Ovary (tissue), 9 donors: ENCODE results near the gene MYO3B. TPM values are rescaled to one million over a fixed set of nuclear protein-coding genes. Genes with fewer than 3 reads are reported as not detected.
"Not testable (repeated sequence)": the region's sequence is repeated elsewhere in the genome, so short reads cannot be mapped to it uniquely, and the experiment has no call there.

Experiments
- DNase-seq, 5 donors: peaks; one replicate each; pipeline ENCODE4 v3.0.0-alpha.2; 2019 to 2020
- H3K27ac ChIP-seq, 2 donors: fragments of 200-600 bp; one replicate each; pipeline versions ENCODE4 v1.5.1 to v1.8.0; 2019 to 2022
- H3K27me3 ChIP-seq: fragments of 200-600 bp; one replicate; pipeline ENCODE4 v1.8.0; 2022
- H3K36me3 ChIP-seq: fragments of 200-600 bp; sonication (generic); one replicate; pipeline ENCODE4 v1.5.1; 2019
- H3K4me1 ChIP-seq: one replicate; pipeline ENCODE4 v1.8.1; 2013; ENCODE audit warnings: mild to moderate bottlenecking, moderate library complexity; ENCODE audit not compliant: insufficient read depth
- H3K4me3 ChIP-seq: fragments of 200-600 bp; sonication (generic); one replicate; pipeline ENCODE4 v1.5.1; 2017
- H3K9me3 ChIP-seq, 2 donors: fragments of 200-600 bp in 1 of 2; sonication (generic) in 1 of 2; one replicate each; pipeline versions ENCODE4 v1.5.1 to v1.8.1; 2013 to 2019; ENCODE audit warnings: mild to moderate bottlenecking in 1 of 2, moderate library complexity in 1 of 2
- CTCF ChIP-seq, 3 donors: fragments of 450-650 bp in 2 of 3; fragments of 200-600 bp in 1 of 3; IDR thresholded peaks; one replicate each; pipeline versions ENCODE4 v1.5.1 to v1.8.0; 2016 to 2022; ENCODE audit warnings: antibody characterized with exemption in 3 of 3, mild to moderate bottlenecking in 1 of 3
- EP300 ChIP-seq: sonication (generic); formaldehyde crosslinking; IDR thresholded peaks from one replicate; pipeline ENCODE4 v1.6.1; 2017; ENCODE audit warnings: antibody characterized with exemption
- POLR2A ChIP-seq: fragments of 450-650 bp; IDR thresholded peaks from one replicate; pipeline ENCODE4 v1.6.1; 2017; ENCODE audit warnings: antibody characterized with exemption, mild to moderate bottlenecking, moderate library complexity
- WGBS, 3 donors: extraction: QIAGEN DNeasy Blood & Tissue Kit in 1 of 3; methylation state at CpG; one replicate each; pipeline versions ENCODE4 v1.1.5 to v1.1.7; 2013 to 2017; 5-methylcytosine and 5-hydroxymethylcytosine counted together
- intact Hi-C, 4 donors: fragments of 100-400 bp; cut with DNase I; formaldehyde crosslinking; loops; one replicate each; pipeline versions ENCODE4 v1.11.0 to v1.15.1; 2022 to 2023
- polyA plus RNA-seq, 2 donors: library from polyadenylated mRNA; stranded (reverse); fragments of 200-250 nt in 1 of 2; fragments of 350-450 nt in 1 of 2; fragmentation: Illumina TruSeq in 1 of 2; extraction: RNeasy Lipid Tissue Mini Kit (QIAGEN cat#74804) in 1 of 2; gene quantifications; one replicate each; pipeline ENCODE4 v1.2.3, GENCODE V29; 2013 to 2014
- total RNA-seq, 7 donors: library from RNA; depleted of rRNA in 2 of 7; stranded (reverse); fragments of >200 nt in 2 of 7; fragmentation: NEBNext Ultra II Directional in 3 of 7; extraction: Animal tissue kit (Norgen Biotek cat#: 25700) in 3 of 7; gene quantifications; one replicate each; pipeline versions ENCODE4 v1.1.0 to v1.2.4, GENCODE V29; 2016 to 2023
- donor health status: DM: no; HTN: no; CAD: no; lungs with moderate emphysema.
- donor health status: DM: no; HTN: no; CAD: no.
- donor health status: Bipolar disorder and iron deficiency.
- donor health status: DM: yes; HTN: yes; CAD: no.
- donor health status: DM: no; HTN: no; CAD: no.
- donor health status: DM: yes; HTN: yes; CAD: no.

MYO3B gene
- total and polyA plus RNA-seq, 9 donors = 0.04 to 1.3 (median 0.12) TPM; not detected in 2

- Histone ChIP-seq H3K9me3 (no peaks in the 10 kb centered on the region), H3K36me3 (no peaks in the 10 kb centered on the region), H3K27me3 (no peaks in the 10 kb centered on the region), H3K4me1 (no peaks in the 10 kb centered on the region), H3K4me3 (no peak overlapping the region), H3K27ac (no peak overlapping the region)
- intact Hi-C loops = no loop called here
- no peak for DNase-seq
- 87 to 91% (median 88%) methylated on average over 2 of the region's 2 CpGs for WGBS, 3 donors
- TF ChIP-seq EP300 = no peak
- TF ChIP-seq POLR2A = no peak
- TF ChIP-seq CTCF (IDR thresholded peaks at IDR 0.05) = no peak
These were observed 84.4 kb downstream of the MYO3B start for GRCh38 chr2:170262343-170262742.

- H3K27ac ChIP-seq = no peak overlapping the region
- no peak overlapping the region for H3K4me3 ChIP-seq
- intact Hi-C loops = no loop called here
- no peaks in the 10 kb centered on the region for H3K36me3 ChIP-seq
- H3K27me3 ChIP-seq = no peaks in the 10 kb centered on the region
- no peak for TF ChIP-seq CTCF (IDR thresholded peaks at IDR 0.05)
- no peak for TF ChIP-seq POLR2A
- TF ChIP-seq EP300 = no peak
- H3K4me1 ChIP-seq = no peaks in the 10 kb centered on the region
- no peak for DNase-seq
- H3K9me3 ChIP-seq = no peaks in the 10 kb centered on the region
- WGBS, 3 donors = 81 to 87% (median 86%) methylated on average over 4 of the region's 4 CpGs
These were observed 84.9 kb downstream of the MYO3B start for GRCh38 chr2:170262806-170263205.

- H3K4me1 ChIP-seq, H3K27me3 ChIP-seq, H3K9me3 ChIP-seq, H3K27ac ChIP-seq, H3K4me3 ChIP-seq, DNase-seq, intact Hi-C loops, H3K36me3 ChIP-seq: not testable (repeated sequence)
- WGBS, 3 donors = 52 to 68% (median 59%) methylated on average over 7 of the region's 7 CpGs
These were observed 86.0 kb downstream of the MYO3B start for GRCh38 chr2:170263728-170264521.

- intact Hi-C loops = no loop called here
- no peak for DNase-seq
- Histone ChIP-seq H3K27me3 (no peaks in the 10 kb centered on the region), H3K27ac (no peak overlapping the region), H3K36me3 (no peaks in the 10 kb centered on the region), H3K4me3 (no peak overlapping the region), H3K4me1 (no peaks in the 10 kb centered on the region), H3K9me3 (no peaks in the 10 kb centered on the region)
- TF ChIP-seq EP300 = no peak
- WGBS, 3 donors = 80 to 93% (median 85%) methylated on average over 2 of the region's 2 CpGs
These were observed 86.5 kb downstream of the MYO3B start for GRCh38 chr2:170264522-170264860.

- H3K4me3 ChIP-seq = no peak overlapping the region
- H3K27me3 ChIP-seq = no peaks in the 10 kb centered on the region
- no peaks in the 10 kb centered on the region for H3K4me1 ChIP-seq
- no peak overlapping the region for H3K27ac ChIP-seq
- no peak for DNase-seq
- H3K9me3 ChIP-seq = no peaks in the 10 kb centered on the region
- TF ChIP-seq POLR2A = no peak
- TF ChIP-seq EP300 = no peak
- no peak for TF ChIP-seq CTCF (IDR thresholded peaks at IDR 0.05)
- intact Hi-C loops = no loop called here
- no peaks in the 10 kb centered on the region for H3K36me3 ChIP-seq
These were observed 86.9 kb downstream of the MYO3B start for GRCh38 chr2:170264865-170265264.
